Fibroblast of the conjunctiva (primary cell): ENCODE data around the gene SLF2.
"Not testable (repeated sequence)": the region's sequence is repeated elsewhere in the genome, so short reads cannot be mapped to it uniquely, and the experiment has no call there.

ENCODE experiments used
- DNase-seq: peaks from one replicate; pipeline ENCODE4 v3.0.0-alpha.2; 2010; ENCODE audit warnings: low read depth

SLF2 gene

DNA sequence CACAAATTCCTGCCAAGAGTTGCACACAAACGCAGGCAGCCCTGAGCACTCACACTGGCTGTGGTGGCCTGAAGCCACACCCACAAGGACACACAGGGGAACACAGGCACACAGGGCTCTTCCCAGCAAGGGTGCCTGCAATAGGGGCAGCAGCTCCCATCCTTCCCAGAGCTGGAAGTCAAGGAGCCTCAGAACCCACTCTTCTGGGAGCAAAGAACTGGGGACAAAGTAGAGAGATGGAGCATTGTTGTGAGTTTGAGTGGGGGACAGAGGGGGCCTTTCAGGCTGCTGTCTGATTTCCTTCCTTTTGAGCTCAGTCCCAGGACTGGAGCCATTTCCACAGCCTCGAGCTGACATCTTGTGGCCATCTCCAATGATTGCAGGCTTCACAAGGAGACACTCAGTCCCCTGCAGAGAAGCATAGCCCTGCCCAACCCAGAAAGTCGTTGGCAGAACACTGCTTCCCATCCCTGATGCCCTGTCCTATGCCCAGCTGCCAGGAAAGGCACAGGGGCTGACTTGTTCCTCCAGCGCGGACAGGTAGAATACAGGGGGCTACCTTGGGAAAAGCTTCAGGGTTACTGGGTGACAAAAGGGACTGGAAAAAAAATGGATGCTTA lies 34.4 kb upstream of the SLF2 start:
- peak; percentile 62 for DNase-seq

DNA sequence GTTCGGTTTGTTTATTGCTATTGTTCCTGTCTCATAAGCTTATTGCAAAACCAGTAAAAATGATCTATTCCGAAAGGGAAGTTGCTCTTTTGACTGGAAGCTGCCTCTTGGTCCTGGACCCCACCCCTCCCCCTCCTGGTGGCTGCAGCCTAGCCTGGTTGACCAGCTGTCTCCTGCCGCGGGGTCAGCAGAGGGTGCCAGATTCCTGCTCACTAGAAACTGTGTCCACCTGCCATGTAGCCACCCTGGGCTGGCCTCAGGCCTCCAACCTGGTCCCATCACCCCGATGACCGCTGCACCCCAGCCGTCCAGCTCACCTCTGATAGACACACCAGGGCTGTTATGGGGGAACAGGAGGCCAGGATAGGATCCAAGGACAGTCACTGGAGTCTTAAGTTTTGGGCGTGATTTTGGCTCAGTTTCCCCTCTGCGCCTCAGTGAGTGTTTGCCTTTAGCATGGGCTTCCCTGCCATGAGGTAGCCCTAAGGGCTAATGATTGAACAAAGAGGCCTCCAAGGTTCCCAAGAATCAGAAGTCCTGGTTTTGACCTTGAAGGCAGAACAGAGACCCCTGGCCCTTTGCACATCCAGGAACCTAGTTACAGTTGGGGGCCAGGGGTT lies 32.9 kb upstream of the SLF2 start:
- DNase-seq, result no peak

DNA sequence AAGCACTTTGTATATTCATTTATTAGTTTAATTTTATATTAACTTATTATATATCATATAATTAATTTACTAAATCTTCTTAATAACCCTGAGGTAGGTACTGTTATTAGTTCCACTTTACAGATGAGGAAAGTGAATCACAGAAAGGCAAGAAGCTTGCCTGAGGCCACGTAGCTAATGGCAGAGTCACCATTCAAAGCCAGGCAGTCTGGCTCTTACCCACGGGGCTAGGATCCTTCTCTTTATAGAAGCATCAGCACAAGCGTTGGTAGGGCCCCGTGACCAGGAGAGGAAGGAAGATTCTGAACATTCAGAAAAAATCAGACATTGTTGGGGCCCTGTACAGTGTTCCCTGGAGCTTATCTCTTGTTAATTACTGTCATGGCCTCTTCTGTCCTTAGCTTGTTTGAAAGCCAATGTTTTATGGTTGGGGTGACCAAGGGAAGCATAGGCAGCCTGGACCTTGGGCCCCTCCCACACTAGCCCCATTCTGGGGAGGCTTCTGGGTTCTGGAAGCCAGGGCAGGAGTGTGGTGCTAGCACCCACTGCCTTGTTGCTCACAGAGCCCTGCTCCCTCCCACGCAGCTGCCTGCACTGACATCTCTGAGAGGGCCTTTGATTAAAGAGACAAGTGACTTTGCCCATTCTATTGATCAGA lies 31.1 kb upstream of the SLF2 start:
- DNase-seq, result no peak

DNA sequence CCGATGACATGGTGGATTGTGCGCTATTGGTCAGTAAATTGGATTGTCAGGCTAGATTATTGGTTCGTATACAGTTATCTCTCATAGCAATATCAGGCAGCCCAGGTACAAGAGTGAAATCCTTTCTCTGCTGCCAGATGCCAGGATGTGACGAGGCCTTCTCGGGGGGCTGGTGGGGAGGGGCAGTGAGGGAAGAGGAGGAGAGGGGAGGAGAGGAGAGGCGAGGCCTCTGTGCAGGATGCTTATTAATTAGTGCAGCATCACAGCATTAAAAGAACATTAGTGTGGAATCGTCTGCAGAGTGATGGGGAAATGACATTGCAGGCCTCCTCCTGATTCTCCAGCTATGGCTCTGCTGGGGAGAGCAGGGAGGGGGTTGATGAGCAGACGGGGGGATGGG lies 30.5 kb upstream of the SLF2 start:
- no peak for DNase-seq

DNA sequence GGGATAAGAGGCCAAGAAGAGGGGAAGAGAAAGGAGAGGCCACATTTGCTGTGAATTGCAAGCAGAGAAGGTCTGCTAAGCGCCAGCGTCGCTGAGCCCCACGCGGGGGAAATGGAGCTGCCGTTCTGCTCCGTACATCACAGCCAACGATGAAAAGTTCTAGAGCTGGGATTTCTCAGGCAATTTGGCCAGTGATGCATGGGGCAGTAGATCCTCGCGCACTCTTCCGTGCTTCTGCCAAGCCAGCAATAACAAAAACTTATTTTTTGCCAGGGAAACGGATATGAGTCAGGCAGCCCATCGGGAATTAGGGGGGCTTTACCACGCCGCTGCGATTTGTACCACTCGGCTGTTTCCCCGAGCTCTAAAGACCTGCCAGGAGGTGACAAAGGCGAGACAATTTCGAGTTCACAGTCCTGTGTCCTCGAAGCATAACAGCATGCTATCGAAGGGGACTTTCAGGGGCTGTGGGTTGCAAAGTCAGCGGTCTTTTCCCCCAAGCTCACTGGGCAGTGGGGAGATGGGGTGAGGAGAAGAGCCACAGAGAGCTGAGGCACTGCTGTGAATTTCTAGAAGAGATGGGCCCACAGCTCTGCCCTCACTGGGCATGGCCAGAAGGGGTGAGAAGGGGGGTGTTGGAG lies 30.0 kb upstream of the SLF2 start:
- DNase-seq, result peak; percentile 47

DNA sequence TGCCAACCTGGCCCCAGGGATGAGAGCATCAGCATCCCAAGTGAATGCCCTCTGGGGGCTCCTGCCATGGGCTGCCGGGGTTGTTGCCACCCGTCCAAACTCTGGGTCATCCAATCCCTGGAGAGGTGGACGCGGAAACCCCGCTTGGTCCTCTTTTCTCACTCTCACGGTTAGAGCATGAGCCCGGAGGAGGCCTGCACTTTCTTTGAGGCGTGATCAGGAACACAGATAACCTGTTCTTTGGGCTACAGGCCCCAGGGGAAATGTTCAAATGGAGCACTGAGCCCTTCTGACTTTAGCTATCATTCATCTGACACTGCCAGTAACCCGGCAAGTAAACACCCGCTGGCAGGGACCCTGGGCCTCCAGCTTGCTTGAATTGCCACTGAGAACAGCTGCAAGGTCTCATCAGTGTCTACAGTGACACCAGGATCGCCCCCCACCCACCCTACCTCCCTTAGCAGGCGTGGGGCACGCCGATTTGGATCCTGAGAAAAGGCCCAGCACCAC lies 29.4 kb upstream of the SLF2 start:
- DNase-seq, result no peak

DNA sequence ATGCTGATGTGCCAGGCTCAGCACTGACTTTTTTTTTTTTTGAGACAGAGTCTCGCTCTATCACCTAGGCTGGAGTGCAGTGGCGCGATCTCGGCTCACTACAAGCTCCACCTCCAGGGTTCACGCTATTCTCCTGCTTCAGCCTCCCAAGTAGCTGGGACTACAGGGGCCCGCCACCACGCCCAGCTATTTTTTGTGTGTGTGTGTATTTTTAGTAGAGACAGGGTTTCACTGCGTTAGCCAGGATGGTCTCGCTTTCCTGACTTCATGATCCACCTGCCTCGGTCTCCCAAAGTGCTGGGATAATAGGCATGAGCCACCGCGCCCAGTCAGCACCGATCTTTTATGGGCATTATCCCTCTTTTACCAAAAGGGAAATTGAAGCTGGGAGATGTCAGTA lies 27.2 kb upstream of the SLF2 start:
- not testable (repeated sequence) for DNase-seq

DNA sequence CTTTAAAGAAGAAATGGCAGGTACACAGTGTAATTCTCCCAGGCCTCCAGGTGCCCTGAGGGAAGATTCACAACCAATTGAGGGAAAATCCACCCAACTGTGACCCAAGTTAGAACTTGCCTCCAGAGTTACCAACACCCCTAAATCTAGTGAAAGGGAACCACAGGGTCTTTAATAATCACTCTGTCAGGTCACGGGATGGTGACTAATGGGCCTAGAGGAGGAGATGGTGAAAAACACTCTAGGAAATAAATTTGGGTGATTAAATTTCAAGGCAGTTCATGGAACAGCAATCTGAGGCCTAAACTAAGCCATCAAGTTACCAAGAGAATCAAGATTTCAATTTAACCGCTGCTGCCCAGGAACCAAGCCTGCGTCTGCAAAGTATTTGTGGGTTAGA lies 26.7 kb upstream of the SLF2 start:
- no peak for DNase-seq

DNA sequence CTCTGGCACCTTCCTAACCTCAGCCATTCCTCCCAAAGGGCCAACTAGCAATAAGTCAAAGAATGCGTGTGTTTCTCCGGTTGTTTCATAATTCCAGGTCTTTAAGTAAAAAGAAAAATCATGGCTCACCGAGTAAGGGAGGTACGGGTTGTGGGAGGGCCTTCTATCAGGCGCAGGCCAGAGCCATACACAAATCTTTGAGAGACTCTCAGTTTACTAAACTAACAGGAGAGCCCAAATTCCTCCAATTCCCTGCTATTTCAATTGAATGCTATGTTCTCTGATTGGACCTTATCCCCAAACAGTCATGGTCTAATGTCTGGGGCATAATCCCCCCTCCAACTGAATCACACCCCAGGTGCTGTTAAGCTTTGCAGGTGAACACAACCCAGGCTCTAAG lies 26.2 kb upstream of the SLF2 start:
- no peak for DNase-seq

DNA sequence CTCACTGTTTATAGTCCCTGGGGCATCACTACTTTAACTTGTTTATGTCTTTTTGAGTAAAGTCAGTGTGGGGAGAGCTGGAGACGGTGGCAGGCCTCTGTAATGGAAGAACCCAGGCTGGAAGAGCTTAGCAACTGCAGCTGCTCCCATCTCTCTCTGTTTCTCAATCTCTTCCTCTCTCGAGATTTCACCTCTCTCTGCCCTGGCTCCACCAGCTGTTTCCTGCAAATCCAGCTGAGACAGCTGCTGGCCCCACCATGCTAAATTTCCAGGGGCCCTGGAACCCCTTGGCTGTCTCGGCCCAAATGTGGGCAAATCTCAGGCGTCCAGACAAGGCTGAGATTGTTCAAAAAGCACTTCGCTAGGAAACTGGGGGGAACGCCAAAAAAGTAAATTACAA lies 25.8 kb upstream of the SLF2 start:
- DNase-seq, result no peak

DNA sequence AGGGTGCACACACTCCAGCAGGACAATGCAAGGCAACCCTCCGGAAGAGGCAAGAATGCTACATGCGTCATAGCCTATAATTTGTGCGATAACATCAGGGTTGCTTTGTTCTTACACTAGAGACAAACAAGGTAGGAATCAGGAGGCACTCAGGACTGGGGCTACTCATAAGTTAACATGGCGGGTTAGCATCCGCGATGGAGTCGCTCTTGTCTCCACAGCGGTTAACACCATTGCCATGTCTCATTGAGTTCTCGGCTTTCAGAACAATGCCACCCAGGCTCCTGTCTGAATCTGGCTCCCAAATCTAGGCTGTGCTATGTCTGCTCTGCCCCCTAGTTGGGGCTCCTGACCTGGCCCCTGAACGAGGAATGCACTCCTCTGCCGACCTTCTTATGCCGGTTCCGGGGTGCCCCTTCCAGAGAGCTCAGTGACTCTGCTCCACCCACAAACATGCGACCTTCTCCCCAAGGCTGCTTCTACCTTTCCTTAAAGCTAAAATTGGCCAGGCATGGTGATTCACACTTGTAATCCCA lies 24.9 kb upstream of the SLF2 start:
- no peak for DNase-seq

DNA sequence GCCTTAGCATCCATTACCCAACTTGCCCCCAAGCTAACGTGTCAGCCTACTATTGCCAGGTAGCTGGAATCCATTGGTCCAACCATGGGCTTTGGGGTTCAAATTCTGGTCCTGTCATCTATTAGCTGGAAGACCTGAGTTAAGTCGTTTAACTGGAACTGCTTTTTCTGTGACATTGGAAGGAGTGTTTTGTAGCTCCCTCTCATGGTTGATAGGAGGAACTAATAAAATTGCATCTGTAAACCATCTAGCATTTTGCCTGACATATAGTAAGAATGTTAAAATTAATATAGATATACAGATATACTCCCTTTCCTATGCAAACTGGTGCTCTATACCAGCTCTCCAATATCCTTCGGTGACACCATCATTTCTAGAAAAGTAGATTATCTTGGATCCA lies 23.8 kb upstream of the SLF2 start:
- DNase-seq, result no peak

DNA sequence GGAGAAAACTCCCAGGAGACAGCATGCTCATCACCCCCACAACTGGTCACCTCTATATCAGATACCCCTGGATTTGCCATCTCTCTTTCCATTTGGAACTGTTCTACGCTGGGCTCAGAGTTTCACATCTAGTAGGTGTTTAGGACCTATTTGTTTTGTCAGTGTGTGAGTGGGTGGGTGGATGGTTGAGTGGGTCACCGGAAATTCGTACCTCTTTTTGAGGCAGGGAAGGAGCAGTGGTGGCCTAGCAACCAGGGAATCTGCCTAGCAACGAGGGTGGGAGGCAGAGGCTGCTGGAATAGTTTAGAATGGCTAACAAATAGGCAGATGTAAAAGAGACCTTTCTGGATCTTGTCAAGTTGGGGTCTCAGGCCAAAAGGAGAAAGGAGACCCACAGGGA lies 23.2 kb upstream of the SLF2 start:
- DNase-seq, result no peak

DNA sequence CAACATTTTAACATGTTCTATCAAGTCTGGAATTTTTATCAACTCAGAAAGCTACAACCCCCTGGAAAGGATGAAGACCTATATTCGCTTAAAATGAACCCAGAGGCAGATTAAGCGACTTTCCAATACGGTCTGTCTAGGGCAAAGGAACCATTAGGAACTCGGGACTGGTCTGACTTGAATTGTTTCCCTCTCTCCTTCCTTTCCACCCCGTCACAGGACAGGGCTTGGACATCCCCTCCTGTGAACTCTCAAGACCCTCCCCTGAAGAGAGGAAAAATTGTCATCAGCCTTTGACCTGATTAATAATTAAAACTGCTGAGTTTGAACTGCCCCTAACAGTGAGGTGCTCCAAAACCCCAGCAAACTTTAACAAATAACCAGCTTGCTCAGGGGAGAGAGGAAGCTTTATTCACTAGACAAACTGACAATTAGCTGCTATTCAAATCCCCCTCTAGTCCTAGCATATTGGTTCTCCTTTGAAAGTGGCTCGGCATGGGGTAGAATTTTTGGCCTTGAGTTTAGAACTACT lies 22.6 kb upstream of the SLF2 start:
- DNase-seq, result no peak

DNA sequence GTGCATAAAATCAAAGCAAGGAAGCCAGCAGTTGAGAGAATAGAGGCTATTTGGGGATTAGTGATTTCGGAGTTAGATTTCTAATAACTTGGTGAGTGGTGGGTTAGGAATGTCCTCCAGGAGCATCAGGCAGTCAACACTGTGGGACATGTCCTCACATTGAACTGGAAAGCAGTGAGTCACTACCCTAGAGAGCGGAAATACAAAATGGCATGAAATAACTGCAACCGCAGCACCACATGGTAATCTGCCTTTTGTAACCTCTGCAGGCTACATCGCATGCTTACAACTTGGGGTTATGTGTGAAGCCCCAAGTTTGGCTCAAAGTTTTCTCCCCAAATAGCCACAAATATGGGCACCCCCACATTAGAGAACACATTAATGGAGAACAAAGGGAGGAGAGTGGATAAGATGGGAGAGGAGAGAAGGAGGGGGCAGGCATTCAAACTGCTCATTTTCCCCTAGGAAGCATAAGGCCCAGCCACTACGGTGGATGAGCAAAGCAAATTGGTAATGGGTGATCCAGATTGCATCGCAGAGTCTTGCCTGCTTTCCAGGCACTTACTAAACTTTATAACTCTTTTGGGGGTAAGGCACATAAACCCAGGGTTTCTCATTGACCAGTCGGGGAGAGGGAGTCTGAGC lies 22.0 kb upstream of the SLF2 start:
- peak; percentile 91 for DNase-seq

DNA sequence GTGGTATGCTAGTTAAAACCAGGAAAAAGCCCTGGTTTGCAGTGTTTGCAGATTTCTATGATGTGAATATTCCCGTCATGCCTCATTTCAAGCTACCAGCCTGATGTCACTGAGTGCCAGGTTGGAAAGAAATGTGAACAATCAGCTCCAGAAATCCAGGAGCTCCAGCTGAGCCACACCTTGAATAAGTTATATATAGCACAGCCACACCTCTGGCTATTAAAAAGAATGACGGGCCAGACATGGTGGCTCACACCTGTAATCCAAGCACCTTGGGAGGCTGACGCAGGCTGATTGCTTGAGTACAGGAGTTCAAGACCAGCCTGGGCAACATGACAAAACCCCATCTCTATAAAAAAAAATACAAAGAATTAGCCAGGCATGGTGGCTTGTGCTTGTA lies 18.7 kb upstream of the SLF2 start:
- no peak for DNase-seq

DNA sequence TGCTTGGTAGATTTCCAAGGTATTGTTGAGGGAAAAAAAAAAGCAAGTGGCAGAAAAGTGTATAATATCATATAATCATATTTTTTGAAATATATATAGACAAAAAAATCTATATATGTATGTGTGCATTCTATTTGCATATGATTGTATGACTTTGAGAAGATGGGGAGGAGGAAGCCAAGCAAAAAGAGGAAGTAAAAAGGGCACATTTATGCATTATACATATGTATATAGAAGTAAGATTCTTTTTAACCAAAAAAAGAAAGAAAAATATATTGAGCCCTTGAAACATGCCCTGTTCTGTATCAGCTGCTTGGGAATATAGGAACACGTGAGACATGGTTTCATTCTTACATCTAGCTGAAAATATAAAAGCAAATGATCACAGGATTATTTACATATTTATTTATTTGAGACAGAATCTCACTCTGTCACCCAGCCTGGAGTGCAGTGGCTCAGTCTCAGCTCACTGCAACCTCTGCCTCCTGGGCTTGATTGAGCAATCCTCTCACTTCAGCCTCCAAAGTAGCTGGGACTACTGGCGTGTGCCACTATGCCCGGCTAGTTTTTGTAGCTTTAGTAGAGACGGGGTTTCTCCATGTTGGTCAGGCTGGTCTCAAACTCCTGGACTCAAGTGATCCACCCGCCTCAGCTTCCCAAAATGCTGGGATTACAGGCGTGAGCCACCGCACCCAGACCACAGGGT lies 18.0 kb upstream of the SLF2 start:
- DNase-seq, result no peak

DNA sequence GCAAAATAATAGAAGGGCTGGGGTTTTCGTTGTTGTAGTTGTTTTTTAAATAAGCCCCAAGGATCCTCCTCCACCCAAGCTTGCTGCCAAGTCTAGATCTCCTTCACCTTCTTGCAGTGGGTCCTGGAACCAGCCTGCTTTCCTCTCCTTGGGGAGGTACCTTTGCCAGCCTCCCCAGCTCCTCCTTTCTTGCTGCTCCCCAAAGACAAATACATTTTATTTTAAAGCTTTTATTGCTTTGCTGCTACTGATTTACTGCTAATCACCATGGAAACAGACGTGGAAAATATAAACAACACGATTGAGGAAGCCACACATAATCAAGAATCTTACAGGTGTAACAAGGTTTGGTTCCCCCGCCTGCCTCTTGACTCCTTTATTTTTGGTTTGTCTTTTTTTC lies 17.4 kb upstream of the SLF2 start:
- no peak for DNase-seq

DNA sequence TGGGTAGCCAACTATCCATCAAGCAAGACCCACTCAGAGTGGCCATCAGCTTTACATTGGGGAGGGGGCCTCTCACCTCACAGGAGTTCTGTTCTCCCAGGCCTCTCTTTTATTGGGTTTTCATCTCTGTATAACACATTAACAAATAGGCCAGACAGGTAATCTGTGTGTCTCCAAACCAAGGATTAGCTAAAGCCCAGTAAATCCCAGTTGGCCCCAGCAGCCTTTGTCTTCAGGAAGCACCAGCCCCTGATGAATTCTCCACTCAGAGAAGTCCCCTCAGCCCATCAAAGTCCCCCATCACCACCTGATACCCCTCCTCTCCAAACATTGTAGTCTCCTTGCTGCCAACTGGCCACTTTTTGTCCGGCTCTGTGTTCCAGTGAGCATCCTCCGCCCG lies 16.9 kb upstream of the SLF2 start:
- DNase-seq, result no peak

DNA sequence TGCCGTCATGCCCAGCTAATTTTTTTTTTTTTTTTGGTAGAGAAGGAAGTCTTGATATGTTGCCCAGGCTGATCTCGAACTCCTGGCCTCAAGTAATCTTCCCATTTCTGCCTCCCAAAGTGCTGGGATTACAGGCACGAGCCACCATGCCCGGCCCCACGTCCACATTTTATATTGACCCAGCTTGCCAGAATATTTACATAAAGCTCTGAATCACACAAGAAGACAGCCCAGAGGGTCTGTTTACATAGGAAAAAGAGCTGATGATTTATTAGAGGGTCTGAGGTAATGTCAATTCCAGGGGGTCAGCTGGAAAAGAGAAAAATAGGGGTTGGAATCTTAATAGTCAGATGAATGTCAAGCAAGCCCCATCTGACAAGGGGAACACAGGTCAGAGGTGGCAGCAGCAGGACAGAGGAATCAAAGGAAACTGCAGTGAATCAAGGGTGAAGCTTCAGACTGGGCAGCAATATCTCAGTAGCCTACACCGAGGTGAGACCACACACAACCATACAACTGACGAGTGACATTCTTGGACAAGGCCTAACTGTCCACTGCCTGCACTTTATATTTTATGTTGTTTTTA lies 15.8 kb upstream of the SLF2 start:
- DNase-seq, result no peak

DNA sequence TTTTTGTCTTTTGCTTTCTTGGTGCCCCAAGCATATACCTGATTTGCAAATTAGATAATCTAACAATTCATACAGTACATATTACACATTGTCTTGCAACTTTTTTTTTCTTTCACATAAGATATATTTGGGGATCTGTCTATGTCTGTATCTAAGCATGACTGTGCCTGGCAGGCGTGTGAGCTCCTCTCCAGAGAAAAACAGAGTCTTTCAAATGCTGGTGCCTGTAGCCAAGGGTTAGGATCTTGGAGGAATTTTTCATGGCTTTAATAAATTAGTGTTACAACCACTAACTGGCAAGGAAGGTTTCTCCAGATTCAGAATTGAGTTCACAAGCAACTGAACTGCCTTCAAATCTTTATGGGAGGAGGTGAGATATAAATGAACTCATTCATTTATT lies 14.8 kb upstream of the SLF2 start:
- no peak for DNase-seq
